Occipital lobe (tissue), 2 donors: ENCODE data around the gene FSCB. TPM values are rescaled to one million over a fixed set of nuclear protein-coding genes. Genes with fewer than 3 reads are reported as not detected.
"Not testable (repeated sequence)": the region's sequence is repeated elsewhere in the genome, so short reads cannot be mapped to it uniquely, and the experiment has no call there.

Experiments
- DNase-seq: peaks from one replicate; lab custom pipeline; 2025; lab: John Stamatoyannopoulos, UW
- total RNA-seq: library from RNA; depleted of rRNA; stranded (reverse); fragments of >200 nt; gene quantifications from one replicate; pipeline ENCODE4 v1.2.3, GENCODE V29; 2014

FSCB gene
- total RNA-seq: not detected

GRCh38 chr14:44507183-44507582, at the start of gene FSCB:
TSS of gene FSCB (minus strand) at chr14:44507283. CDS start at chr14:44506987, 296 bp downstream.
- no peak for DNase-seq

GRCh38 chr14:44531658-44532057, 24.6 kb upstream of the FSCB start:
- DNase-seq: no peak

- DNase-seq: no peak
Observed at GRCh38 chr14:44530475-44530874, 23.4 kb upstream of the FSCB start.

- DNase-seq: no peak
Observed at GRCh38 chr14:44529026-44529425, 21.9 kb upstream of the FSCB start.

GRCh38 chr14:44528180-44528579, 21.1 kb upstream of the FSCB start:
- no peak for DNase-seq

- DNase-seq: no peak
Observed at GRCh38 chr14:44525237-44525636, 18.2 kb upstream of the FSCB start.

GRCh38 chr14:44515668-44516067, 8.6 kb upstream of the FSCB start:
- not testable (repeated sequence) for DNase-seq

- no peak for DNase-seq
Observed at GRCh38 chr14:44508834-44509233, 1.8 kb upstream of the FSCB start.

- DNase-seq: no peak
Observed at GRCh38 chr14:44505588-44505987, 1.5 kb downstream of the FSCB start.

- no peak for DNase-seq
Observed at GRCh38 chr14:44497148-44497547, 9.9 kb downstream of the FSCB start.

- DNase-seq: no peak
Observed at GRCh38 chr14:44494137-44494536, 12.9 kb downstream of the FSCB start.

GRCh38 chr14:44490966-44491365, 16.1 kb downstream of the FSCB start:
- no peak for DNase-seq

- no peak for DNase-seq
Observed at GRCh38 chr14:44477953-44478352, 29.1 kb downstream of the FSCB start.

- no peak for DNase-seq
Observed at GRCh38 chr14:44468771-44469170, 38.3 kb downstream of the FSCB start.

GRCh38 chr14:44463356-44464004, 43.6 kb downstream of the FSCB start:
- DNase-seq: no peak

GRCh38 chr14:44462381-44462780, 44.7 kb downstream of the FSCB start:
- no peak for DNase-seq

- DNase-seq: no peak
Observed at GRCh38 chr14:44461811-44462210, 45.3 kb downstream of the FSCB start.
